Transverse colon (tissue), 4 donors: Measurements from ENCODE around the gene LRBA.

Source experiments
- EP300 ChIP-seq: sonication (generic); formaldehyde crosslinking; IDR thresholded peaks from one replicate; pipeline ENCODE4 v1.6.1; 2017; ENCODE audit warnings: antibody characterized with exemption, low read depth
- POLR2A ChIP-seq: fragments of 450-650 bp; IDR thresholded peaks from one replicate; pipeline ENCODE4 v1.6.1; 2016; ENCODE audit warnings: antibody characterized with exemption, mild to moderate bottlenecking, moderate library complexity
- POLR2AphosphoS5 ChIP-seq, 3 donors: sonication (generic); formaldehyde crosslinking; IDR thresholded peaks; one replicate each; pipeline ENCODE4 v1.6.1; 2016; ENCODE audit warnings: antibody characterized with exemption in 3 of 3
- TF ChIP-seq, protein P1 (sequence below), 5 experiments: fragments of 200-600 bp in 3 of 5; fragments of 450-650 bp in 2 of 5; sonication (generic) in 3 of 5; IDR thresholded peaks; 1 replicate in 2 of 5; 2 replicates in 3 of 5; pipeline ENCODE4 v1.5.1; 2016 to 2017; ENCODE audit warnings: antibody characterized with exemption in 5 of 5, inconsistent platforms in 3 of 5, mild to moderate bottlenecking in 2 of 5, moderate library complexity in 1 of 5

DNA sequence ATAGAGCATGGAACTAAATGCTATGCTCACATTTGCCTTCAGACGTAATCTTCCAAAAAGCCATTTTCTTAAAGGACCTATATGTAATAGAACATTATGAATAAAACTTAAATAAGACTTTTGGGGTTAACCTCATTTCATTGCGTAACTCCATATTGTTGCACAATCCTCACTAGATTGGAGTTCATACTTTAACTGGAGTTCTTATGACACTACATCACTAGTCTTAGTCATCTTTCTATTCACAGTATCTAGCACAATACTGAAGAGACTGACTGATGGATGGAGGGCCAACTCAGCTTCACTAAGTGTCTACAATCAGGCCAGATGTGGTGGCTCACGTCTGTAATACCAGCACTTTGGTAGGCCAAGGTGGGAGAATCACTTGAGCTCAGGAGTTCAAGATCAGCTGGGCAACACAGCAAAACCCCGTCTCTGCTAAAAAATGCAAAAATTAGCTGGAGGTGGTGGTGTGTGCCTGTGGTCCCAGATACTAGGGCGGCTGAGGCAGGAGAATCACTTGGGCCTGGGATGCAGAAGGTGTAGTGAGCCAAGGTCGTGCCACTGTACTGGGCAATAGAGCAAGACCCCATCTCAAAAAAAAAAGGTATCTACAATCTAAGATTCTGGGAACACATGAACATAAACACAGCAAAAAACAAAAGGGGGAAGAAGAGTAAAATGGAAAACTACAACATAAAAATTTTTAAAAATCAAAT lies 513.9 kb downstream of the LRBA start:
- TF ChIP-seq EP300 = no peak
- TF ChIP-seq, protein P1, sequence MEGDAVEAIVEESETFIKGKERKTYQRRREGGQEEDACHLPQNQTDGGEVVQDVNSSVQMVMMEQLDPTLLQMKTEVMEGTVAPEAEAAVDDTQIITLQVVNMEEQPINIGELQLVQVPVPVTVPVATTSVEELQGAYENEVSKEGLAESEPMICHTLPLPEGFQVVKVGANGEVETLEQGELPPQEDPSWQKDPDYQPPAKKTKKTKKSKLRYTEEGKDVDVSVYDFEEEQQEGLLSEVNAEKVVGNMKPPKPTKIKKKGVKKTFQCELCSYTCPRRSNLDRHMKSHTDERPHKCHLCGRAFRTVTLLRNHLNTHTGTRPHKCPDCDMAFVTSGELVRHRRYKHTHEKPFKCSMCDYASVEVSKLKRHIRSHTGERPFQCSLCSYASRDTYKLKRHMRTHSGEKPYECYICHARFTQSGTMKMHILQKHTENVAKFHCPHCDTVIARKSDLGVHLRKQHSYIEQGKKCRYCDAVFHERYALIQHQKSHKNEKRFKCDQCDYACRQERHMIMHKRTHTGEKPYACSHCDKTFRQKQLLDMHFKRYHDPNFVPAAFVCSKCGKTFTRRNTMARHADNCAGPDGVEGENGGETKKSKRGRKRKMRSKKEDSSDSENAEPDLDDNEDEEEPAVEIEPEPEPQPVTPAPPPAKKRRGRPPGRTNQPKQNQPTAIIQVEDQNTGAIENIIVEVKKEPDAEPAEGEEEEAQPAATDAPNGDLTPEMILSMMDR (IDR thresholded peaks at IDR 0.05) = no peak
- TF ChIP-seq POLR2A = no peak
- peak in 2 of 3 donors; percentile 28 to 29 for TF ChIP-seq POLR2AphosphoS5 (IDR thresholded peaks at IDR 0.05)
